H7 (cell line): Measurements from ENCODE around the gene ZNF283. TPM values are rescaled to one million over a fixed set of nuclear protein-coding genes. Genes with fewer than 3 reads are reported as not detected.
"Not testable (repeated sequence)": the region's sequence is repeated elsewhere in the genome, so short reads cannot be mapped to it uniquely, and the experiment has no call there.

ENCODE experiments used
- DNase-seq: peaks from one replicate; pipeline ENCODE4 v3.0.0; 2012
- H3K27me3 ChIP-seq: 2 replicates; pipeline ENCODE4 v1.6.0; 2011; ENCODE audit warnings: mild to moderate bottlenecking, low read length; ENCODE audit not compliant: control insufficient read depth, insufficient read depth
- H3K36me3 ChIP-seq: replicated peaks from 2 replicates; pipeline ENCODE4 v1.5.1; 2011; ENCODE audit warnings: low read length; ENCODE audit not compliant: control insufficient read depth, insufficient read depth
- H3K4me3 ChIP-seq: 2 replicates; pipeline ENCODE4 v1.5.1; 2011; ENCODE audit warnings: low read depth, mild to moderate bottlenecking, control low read depth, low read length, moderate library complexity; ENCODE audit not compliant: insufficient read depth
- total RNA-seq: library from RNA; depleted of rRNA; stranded (reverse); fragments of >200 nt; shearing (Covaris generic); gene quantifications from 2 replicates; pipeline ENCODE4 v1.2.3, GENCODE V29; 2014

Gene ZNF283
- total RNA-seq, 1 experiment from 2014 or later, result 0.55 TPM

- Histone ChIP-seq H3K36me3 (no peaks in the 10 kb centered on the region), H3K4me3 (no peak overlapping the region), H3K27me3 (no peaks in the 10 kb centered on the region; the same call in 1 of the 2 replicates)
- DNase-seq, result peak; percentile 27
Observed at GRCh38 chr19:43789029-43789428, 38.1 kb upstream of the ZNF283 start.

- no peaks in the 10 kb centered on the region for H3K36me3 ChIP-seq
- DNase-seq, result no peak
- H3K4me3 ChIP-seq, result no peak overlapping the region
- H3K27me3 ChIP-seq, result peaks cover 2% of the 10 kb centered on the region; the same call in 1 of the 2 replicates
Observed at GRCh38 chr19:43790587-43790986, 36.5 kb upstream of the ZNF283 start.

DNA sequence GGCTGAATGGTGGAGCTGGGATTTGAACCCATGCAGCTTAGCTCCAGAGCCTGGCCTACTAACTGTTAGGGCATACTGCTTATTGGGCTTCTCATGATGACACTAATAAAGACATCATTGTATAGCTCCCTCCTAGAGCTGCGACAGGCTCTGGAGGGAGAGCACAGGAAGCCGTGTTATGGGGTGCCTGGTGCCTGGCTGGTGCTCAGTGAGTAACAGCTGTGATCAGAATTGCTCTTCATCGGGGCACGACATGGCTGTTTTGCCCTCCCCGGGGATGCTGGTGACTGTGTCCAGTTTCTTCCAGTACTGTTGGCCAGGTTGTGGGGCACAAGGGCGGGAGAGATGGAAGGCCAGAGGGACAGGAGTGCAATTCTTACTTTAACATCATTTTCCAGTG lies 30.0 kb upstream of the ZNF283 start:
- no peak for DNase-seq
- no peaks in the 10 kb centered on the region for H3K36me3 ChIP-seq
- peaks cover 35% of the 10 kb centered on the region for H3K27me3 ChIP-seq
- H3K4me3 ChIP-seq, result no peak overlapping the region

GRCh38 chr19:43797556-43797955 lies 29.6 kb upstream of the ZNF283 start:
- Histone ChIP-seq H3K27me3 (peaks cover 35% of the 10 kb centered on the region), H3K36me3 (no peaks in the 10 kb centered on the region), H3K4me3 (no peak overlapping the region)
- no peak for DNase-seq

GRCh38 chr19:43798026-43798545 lies 29.0 kb upstream of the ZNF283 start:
- Histone ChIP-seq H3K36me3 (no peaks in the 10 kb centered on the region), H3K4me3 (peak overlapping the region; percentile 61), H3K27me3 (peaks cover 35% of the 10 kb centered on the region)
- no peak for DNase-seq

- Histone ChIP-seq H3K27me3 (peaks cover 35% of the 10 kb centered on the region), H3K36me3 (no peaks in the 10 kb centered on the region), H3K4me3 (peak overlapping the region; percentile 61)
- DNase-seq, result peak; percentile 86
Observed at GRCh38 chr19:43798546-43799409, 28.3 kb upstream of the ZNF283 start.

DNA sequence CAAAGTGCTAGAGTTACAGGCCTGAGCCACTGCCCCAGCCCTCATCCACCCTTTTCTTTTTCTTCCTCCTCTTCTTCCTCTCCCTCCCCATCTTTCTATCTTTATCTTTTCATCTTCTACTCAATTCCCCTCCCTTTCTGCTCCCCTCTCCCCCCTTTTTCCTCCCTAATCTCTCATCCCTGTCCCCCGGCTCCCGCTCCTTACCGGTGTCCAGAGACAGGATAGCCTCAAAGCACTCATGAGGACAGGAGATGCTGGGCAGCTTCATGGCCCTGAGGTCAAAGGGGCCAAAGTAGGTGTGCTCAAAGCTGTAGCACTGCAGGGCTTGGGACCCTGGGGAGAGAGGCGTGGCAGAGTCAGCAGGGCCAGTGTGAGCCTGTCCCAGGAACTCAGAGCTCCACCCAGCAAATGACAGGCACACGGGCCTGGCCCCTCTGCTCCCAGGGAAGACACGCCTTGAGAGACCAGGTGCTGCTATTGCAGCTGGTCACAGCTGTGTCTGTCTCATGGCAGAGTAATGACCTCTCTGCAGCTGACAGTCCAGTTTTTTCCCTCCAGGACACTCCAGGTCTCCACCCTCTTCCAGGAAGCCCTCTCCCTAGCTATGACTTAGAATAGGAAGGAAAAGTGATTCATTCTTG lies 27.5 kb upstream of the ZNF283 start:
- Histone ChIP-seq H3K27me3 (peaks cover 35% of the 10 kb centered on the region), H3K4me3 (peak overlapping the region; percentile 61; the same call in 1 of the 2 replicates), H3K36me3 (no peaks in the 10 kb centered on the region)
- peak; percentile 22 for DNase-seq

DNA sequence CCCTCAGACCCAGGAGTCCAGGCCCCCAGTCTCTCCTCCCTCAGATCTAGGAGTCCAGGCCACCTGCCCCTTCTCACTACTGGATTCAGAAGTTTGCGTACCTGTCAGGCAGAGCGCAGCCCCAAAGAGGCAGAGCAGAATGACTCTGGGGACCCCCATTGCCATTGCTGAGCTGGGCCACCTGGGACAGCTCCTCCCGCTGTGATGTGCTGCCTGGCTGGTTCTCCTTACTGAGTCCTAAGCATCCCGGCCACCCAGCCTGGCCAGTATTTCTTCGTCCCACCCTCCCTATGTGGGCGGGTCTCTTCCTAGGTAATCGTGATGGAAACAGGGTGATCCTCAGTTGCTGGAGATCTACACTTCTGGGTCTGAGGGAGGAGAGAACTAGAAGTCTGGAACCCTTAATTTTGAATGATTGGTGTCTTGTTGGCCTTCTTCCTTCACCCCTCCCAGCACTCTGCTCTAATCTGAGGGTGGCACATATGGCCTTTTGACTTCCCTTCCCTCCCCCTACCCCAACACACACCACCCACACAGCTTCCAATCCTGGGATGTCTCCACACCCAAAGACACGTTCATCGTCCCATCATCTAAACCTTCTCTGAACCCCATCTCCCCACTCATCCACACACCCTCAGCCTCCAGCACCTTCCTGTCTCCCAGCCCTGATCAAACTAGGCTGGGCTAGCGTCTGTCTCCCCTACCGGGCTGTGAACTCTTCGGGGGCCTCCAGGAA lies 24.7 kb upstream of the ZNF283 start, which contains the start of gene LYPD5:
TSS of gene LYPD5 (minus strand) at position 232 of the 736 bp plus-strand sequence. CDS start at position 165, 67 bp downstream.
- no peak within 1 kb of the TSS for H3K4me3 ChIP-seq
- no peak for DNase-seq

DNA sequence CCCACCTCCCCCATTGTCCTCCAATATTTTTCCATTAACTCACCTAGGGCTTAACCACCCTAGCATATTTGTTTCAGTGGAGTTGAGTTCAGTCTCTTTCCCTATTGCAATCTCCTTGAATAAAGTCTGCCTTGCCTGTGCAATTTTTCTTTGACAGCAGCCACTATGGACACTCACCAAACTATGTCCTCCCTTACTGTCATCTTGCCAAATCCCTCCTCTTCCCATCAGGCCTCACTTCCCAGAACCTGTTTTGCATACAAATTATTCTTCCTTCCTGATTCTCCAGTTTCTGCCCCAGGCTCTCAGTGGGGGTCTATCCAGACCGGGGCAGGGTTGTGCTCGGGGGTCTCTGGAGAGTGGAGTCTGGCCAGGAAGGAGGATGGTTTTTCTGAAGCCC lies 22.7 kb upstream of the ZNF283 start:
- no peak overlapping the region for H3K4me3 ChIP-seq
- peaks cover 6% of the 10 kb centered on the region for H3K27me3 ChIP-seq
- no peak for DNase-seq

More for the DNA sequence above, 24.7 kb upstream of the ZNF283 start, which contains the start of gene LYPD5:
- Histone ChIP-seq H3K36me3 (no peaks in the 10 kb centered on the region), H3K27me3 (peaks cover 26% of the 10 kb centered on the region)

GRCh38 chr19:43806401-43806800 lies 20.7 kb upstream of the ZNF283 start:
- H3K27me3 ChIP-seq, H3K4me3 ChIP-seq, DNase-seq, H3K36me3 ChIP-seq: not testable (repeated sequence)

More for the DNA sequence above, 22.7 kb upstream of the ZNF283 start:
- no peaks in the 10 kb centered on the region for H3K36me3 ChIP-seq

- Histone ChIP-seq H3K4me3 (no peak overlapping the region), H3K27me3 (no peaks in the 10 kb centered on the region), H3K36me3 (no peaks in the 10 kb centered on the region)
- no peak for DNase-seq
Observed at GRCh38 chr19:43806848-43807247, 20.3 kb upstream of the ZNF283 start.

DNA sequence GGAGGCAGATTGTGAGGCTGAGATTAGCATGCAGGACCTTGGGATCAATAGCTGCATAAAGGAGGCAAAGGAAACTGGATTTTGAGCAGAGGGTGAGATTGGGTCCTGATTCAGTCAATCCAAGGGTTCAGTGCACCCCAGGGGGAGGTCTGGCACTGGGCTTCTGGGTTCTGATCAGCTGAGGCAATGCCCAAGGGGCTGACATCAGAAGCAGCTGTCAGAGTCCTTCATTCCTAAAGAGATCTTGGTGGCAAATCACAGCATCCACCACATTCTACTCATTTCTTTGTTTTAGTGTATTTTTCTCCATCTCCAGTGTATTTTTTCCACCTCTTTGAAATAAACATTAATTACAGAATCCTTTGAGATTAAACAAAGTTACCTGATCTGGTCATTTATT lies 19.5 kb upstream of the ZNF283 start:
- Histone ChIP-seq H3K4me3 (no peak overlapping the region), H3K36me3 (no peaks in the 10 kb centered on the region), H3K27me3 (no peaks in the 10 kb centered on the region)
- no peak for DNase-seq

DNA sequence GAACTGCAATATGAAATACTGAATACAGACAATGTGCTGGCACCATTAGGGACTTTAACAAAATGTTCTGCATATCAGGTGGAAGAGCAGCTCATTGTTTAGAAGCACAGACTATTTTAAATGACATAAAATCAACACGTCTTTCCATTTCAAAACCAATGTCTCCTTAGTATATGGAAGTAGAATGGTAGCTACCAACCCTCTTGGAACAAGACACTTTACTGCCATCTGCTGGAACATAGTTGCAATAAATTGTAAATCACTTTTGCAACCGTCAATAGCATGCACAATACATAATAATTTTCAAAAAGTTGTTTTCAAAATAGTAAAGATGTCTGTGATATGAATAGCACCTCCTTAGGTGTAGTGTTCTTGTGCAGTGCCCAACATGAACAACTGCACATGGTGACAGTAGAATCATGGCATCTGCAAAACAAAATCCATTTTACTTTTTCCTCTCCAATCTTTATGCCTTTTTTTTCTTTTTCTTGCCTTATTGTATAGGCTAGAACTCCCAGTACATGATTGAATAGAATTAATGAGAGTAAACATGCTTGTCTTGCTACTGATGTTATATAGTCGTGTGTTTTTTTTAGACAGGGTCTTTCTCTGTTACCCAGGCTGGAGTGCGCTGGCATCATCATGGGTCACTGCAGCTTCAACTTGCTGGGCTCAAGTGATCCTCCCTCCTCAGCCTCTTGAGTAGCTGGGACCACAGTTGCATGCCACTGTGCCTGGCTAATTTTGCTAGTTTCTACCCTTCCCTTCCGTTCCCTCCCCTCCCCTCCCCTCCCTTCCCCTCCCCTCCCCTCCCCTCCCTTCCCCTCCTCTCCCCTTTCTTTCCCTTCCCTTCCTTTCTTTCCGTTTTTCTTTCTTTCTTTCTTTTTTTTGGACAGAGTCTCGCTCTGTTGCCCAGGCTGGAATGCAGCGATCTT lies 17.1 kb upstream of the ZNF283 start:
- DNase-seq, result peak; percentile 44
- Histone ChIP-seq H3K27me3 (no peaks in the 10 kb centered on the region), H3K36me3 (no peaks in the 10 kb centered on the region)

More for the DNA sequence above, 17.1 kb upstream of the ZNF283 start:
- no peak overlapping the region for H3K4me3 ChIP-seq
